HG03139 (cell line): Measurements from ENCODE around the gene C2CD4D.

Source experiments
- ATAC-seq: cut with Tn5 transposase; IDR thresholded peaks from one replicate; pipeline ENCODE4 v1.9.1; 2021; ENCODE audit not compliant: unreplicated experiment

The C2CD4D gene

DNA sequence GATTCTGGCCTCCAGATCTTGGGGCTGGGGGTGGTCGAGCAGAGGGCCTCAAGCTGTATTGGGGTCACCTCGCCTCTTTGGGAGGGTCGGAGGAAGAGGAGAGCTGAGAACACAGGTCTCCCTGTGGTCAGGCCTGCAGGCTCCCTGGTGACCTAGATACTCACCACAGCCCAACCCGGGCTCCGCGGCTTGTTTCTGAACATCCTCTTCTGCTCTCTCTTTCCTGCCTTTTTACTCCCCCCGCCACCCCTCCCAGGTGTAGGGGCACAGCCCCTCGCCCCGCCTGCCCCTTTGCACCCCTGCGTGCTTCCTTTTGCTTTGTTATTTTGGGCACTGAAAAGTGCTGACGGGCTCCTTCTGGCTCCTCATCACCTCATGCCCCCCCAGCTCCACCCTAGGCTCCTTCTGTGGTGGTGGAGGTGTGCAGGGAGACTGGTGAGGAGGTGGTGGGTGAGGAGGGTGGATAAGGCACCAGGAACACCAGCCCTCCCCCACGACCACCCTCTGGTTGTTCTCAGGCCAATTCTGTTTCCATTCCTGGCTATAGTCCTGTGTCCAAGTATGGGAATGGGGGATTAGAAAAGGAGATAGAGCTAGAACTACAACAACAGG is 23.8 kb downstream of the C2CD4D start:
- no peak for ATAC-seq

DNA sequence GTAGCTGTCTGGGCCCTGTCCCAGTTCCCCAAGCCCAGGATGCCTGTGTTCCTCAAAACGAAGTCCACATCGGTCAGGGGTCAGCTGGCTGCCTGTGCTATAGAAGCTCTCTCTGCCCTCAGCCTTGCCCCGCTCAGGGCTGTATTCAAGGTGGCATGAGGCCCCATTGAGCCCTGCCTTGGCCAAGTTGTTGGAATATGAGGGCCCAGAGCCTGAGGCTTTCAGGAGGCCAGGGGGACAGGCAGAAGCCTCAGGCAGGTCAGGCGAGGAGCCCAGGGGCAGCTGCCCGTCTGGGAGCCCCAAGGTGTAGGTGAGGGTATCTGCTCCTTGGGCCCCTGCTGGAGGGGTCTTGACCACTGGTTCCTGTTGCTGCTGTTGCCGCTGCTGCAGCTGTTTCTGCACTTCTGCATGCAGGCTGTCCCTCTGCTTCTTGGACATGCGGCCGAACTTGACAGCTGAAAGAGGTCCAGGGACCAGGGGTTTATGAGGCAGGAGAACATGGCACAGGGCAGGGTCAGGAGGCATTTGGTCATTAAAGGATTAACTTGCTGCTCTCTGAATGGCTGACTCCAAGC is 24.6 kb downstream of the C2CD4D start:
- no peak for ATAC-seq

DNA sequence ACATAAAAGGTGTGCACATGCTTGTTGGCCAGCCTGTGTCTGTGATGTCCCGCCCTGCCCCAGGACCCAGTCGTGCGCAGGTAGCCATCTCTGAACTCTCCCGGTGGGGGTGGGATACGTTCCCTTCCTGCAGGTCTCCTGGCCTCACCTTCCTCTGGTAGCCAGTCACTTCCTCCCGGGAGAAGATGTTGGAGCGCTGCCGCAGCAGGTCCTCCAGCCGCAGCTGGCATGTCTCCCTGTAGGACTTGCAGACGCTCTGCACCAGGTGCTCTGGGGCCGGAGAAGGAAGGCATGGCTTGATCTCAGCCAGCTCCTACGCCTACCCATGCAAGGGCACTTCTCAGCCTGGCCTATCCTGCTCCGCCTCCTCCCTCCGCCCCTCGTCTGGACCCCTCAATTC is 25.2 kb downstream of the C2CD4D start:
- ATAC-seq = no peak

DNA sequence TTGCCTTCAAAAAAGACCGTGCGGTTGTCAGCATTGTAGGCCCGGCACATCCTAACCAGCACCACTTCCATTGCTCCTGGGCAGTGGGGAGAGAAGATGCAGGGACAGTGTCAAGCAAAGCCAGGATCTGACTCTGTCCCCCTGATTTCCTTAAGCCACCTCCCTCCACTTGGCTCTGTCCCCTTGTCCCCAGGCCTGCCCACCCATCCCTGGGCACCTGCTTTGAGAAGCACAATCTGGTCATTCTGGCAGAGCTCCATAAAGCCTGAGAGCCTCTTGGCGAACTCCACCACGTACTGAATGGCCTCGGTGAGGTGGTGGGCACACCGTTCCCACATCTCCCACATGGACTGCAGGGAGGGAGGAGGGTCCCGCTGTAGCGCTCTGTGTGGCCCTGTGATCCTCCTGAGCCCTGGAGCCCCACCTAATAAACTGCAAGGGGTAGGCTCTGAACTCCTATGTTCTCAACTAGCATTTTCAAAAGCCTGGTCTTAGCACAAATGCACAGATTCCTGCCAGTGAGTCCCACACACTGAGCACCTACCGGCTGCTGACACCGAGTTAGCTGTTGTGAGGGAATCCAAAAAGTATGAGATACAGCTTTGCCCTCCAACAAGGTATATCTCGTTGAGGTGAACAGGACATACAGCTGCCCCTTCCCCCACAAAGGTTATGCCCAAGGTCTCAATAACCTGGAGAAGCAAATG is 26.2 kb downstream of the C2CD4D start:
- ATAC-seq = no peak

DNA sequence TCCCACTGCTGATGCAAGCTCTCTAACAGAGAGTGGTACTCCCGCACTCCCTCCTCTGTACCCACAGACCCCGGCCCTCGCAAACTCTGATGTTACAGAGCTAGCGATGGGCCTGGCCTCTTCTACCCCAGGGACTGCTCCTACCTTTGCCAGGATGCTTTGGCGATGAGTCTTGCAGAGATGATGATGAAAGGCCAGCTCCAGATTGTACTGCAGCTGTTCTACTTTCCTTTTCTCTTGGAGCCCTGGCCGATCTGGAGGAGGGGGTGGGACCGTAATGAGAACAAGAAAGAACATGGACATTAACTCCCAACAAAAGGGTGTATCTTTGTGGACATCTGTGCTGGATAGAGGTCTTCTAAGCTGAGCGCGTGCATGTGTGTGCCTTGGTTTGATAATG is 28.4 kb downstream of the C2CD4D start:
- ATAC-seq = no peak

DNA sequence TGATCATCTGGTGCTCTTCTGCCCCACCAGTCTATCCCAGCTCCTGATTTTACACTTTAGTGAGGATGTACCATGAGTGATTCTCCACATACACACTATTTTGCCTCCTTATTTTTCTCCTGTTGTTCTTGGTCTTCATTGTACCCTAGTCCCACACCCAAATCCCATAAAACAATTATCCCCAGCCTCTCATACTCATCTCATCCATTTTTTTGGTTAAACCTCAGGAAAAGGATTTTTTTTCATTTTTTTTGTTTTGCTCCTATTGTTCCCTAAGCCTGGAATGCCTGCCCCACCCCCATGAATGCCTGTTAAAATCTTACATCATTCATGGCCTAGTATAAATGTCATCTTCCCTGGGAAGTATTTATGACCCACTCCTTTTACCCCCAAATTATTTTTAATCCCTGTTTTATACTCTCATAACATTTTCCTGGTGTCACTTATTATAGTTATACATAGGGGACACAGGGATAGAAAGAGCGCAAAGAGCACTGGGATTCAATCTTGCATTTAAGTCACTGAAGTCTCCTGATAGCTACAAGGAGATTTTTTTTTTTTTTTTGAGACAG is 29.5 kb downstream of the C2CD4D start:
- no peak for ATAC-seq

DNA sequence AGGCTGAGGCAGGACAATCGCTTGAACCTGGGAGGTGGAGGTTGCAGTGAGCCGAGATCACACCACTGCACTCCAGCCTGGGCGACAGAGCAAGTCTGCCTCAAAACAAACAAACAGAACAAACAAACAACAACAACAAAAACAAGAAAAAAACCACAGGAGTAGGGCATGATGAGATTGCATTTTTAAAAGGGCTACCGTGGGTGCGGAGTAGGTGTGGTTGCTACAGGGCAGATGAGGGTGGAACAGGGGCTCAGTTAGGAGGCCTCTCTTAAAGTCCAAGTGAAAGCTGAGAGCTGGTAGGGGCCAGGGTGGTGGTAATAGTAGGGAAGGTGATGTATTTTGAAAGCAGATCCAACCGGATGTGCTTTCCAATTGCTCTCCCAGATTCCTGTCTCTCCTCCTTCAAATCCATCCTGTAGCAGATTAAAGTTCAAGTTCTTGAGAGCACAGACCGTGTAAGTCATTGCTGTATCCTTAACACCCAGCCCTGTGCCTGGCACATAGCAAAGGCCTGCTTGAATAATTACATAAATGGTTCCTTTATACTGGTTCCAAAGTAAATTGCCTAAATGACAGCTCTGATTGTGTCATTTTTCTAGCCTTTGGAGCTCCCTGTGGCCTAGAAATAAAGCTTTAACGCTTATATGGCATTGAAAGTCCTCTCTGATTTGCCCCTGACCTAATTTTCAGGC is 30.2 kb downstream of the C2CD4D start:
- no peak for ATAC-seq

- ATAC-seq = no peak
These were observed 31.9 kb downstream of the C2CD4D start for GRCh38 chr1:151807766-151808165.

GRCh38 chr1:151807131-151807530 is 32.5 kb downstream of the C2CD4D start:
- no peak for ATAC-seq

GRCh38 chr1:151806170-151806569 is 33.5 kb downstream of the C2CD4D start:
- ATAC-seq = no peak

- no peak for ATAC-seq
These were observed 34.4 kb downstream of the C2CD4D start, which contains the start of gene LINGO4 for GRCh38 chr1:151805066-151805820. TSS of gene LINGO4 (minus strand) at chr1:151805419. CDS start at chr1:151802704, 2,715 bp downstream.

GRCh38 chr1:151803915-151804314 is 35.7 kb downstream of the C2CD4D start:
- ATAC-seq = no peak

- no peak for ATAC-seq
These were observed 36.5 kb downstream of the C2CD4D start for GRCh38 chr1:151803164-151803563.

- no peak for ATAC-seq
These were observed 37.2 kb downstream of the C2CD4D start for GRCh38 chr1:151802372-151802771.

DNA sequence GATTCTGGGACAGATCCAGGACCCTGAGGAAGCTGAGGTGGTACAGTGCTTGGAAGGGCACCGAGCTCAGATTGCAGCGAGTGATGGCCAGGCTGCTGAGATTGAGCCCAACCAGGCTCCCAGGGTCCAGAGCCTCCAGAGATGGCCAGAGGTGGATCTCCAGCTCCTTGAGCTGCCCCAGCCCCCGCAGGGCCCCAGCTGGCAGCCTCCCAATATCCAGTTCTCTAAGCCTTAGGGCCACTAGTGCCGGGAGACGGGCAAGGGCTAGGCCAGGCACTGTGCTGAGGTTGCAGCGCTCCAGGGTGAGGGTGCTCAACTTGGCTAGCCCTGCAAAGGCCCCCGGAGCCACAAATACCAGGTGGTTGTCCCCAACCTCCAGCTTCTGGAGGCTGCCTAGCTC is 37.8 kb downstream of the C2CD4D start:
- no peak for ATAC-seq

- ATAC-seq = no peak
These were observed 38.3 kb downstream of the C2CD4D start for GRCh38 chr1:151801310-151801820.

GRCh38 chr1:151800830-151801229 is 38.8 kb downstream of the C2CD4D start:
- no peak for ATAC-seq

DNA sequence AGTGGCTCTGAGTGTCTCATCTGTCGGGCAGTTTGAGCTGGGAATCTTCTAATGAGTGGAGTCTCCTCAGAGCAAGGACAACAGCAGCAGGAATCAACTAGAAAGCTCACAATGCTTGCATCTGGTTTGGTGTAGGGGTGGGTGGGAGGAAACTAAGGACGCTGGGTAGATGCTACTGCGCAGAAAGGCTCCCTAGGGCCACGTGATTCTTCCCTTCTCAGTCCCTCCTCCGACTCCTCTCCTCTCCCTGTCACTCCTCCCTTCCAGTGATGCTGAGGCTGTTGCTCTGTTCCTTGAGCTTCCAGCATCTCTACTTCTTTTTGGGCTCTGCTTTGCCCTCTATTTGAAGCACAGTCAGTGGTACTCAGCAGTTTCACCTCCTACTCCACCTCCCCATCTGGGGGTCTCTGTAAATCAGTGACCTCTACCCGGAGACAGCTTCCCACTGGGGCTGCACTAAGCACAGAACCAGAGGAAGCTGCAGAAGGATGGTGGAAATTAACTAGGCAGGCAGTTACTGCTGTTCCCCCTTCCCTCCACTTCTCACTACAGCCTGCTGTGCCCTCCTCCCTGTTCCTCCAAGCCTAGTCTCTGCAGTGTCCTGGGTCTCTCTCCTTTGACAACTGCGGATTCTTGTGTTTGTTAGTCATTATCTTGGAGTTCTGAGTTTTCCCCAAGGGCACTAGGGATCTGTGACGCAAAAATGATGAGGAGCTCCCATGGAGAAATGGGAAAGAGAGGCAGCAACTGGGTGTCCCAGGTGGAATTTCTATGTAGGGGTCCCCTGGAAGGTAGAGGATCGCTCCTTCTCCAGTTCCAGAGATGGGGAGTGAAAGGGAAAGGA is 40.2 kb downstream of the C2CD4D start:
- no peak for ATAC-seq

DNA sequence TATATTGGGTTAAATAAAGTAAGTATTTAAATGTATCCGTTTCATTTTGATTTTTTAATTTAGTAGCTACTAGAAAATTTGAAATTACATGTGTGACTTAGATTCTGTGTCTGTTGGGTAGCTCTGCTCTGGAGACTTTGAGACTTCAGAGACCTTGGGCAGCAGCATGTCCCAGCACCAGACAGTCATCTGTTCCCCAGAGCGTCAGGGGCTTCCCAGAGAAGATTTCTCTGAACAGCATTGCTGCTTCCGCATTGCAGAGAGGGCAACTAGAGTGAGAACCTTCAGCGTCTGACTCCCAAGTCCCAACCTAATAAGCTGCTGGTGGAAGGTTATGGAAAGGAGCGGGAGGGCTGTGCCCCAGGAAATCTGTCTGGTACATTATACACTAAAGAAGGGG is 41.0 kb downstream of the C2CD4D start:
- no peak for ATAC-seq
